ENCODE measurements around the gene PAK5. TPM values are rescaled to one million over a fixed set of nuclear protein-coding genes. Genes with fewer than 3 reads are reported as not detected.

Gene PAK5
- total and polyA plus RNA-seq, 2 donors = 0.19 to 0.75 TPM

- no peak overlapping the region for H3K4me3 ChIP-seq (ENCODE audit: low read length in 2 of 2)
- no peaks in the 10 kb centered on the region for H3K4me1 ChIP-seq (ENCODE audit: control insufficient read depth in 2 of 2, insufficient read depth in 2 of 2, low read length in 2 of 2)
- no peaks in the 10 kb centered on the region for H3K36me3 ChIP-seq (ENCODE audit: control insufficient read depth in 2 of 2, insufficient read depth in 2 of 2, low read length in 1 of 2)
- no peak overlapping the region for H3K27ac ChIP-seq (ENCODE audit: low read depth in 1 of 2, low read length in 1 of 2)
- H3K27me3 ChIP-seq (ENCODE audit: control insufficient read depth in 2 of 2, insufficient read depth in 1 of 2, low read length in 1 of 2) = no peaks in the 10 kb centered on the region
- no peak for DNase-seq (ENCODE audit: low read depth in 6 of 9, low spot score in 9 of 9)
- H3K9me3 ChIP-seq (ENCODE audit: control insufficient read depth in 2 of 2, insufficient read depth in 1 of 2, low read length in 1 of 2) = no peaks in the 10 kb centered on the region
Measured at GRCh38 chr20:9685011-9685410, 153.9 kb downstream of the PAK5 start.

- H3K27me3 ChIP-seq (ENCODE audit: control insufficient read depth in 2 of 2, insufficient read depth in 1 of 2, low read length in 1 of 2) = no peaks in the 10 kb centered on the region
- H3K36me3 ChIP-seq (ENCODE audit: control insufficient read depth in 2 of 2, insufficient read depth in 2 of 2, low read length in 1 of 2) = no peaks in the 10 kb centered on the region
- H3K27ac ChIP-seq (ENCODE audit: low read depth in 1 of 2, low read length in 1 of 2) = no peak overlapping the region
- no peak overlapping the region for H3K4me3 ChIP-seq (ENCODE audit: low read length in 2 of 2)
- no peaks in the 10 kb centered on the region for H3K9me3 ChIP-seq (ENCODE audit: control insufficient read depth in 2 of 2, insufficient read depth in 1 of 2, low read length in 1 of 2)
- H3K4me1 ChIP-seq (ENCODE audit: control insufficient read depth in 2 of 2, insufficient read depth in 2 of 2, low read length in 2 of 2) = no peaks in the 10 kb centered on the region
- no peak for DNase-seq (ENCODE audit: low read depth in 6 of 9, low spot score in 9 of 9)
- WGBS = 93% methylated on average over 3 of the region's 3 CpGs
Measured at GRCh38 chr20:9677100-9677623, 161.7 kb downstream of the PAK5 start.

GRCh38 chr20:9672981-9673380 is 165.9 kb downstream of the PAK5 start:
- Histone ChIP-seq H3K27ac (ENCODE audit: low read depth in 1 of 2, low read length in 1 of 2) (no peak overlapping the region), H3K27me3 (ENCODE audit: control insufficient read depth in 2 of 2, insufficient read depth in 1 of 2, low read length in 1 of 2) (no peaks in the 10 kb centered on the region), H3K4me3 (ENCODE audit: low read length in 2 of 2) (no peak overlapping the region), H3K4me1 (ENCODE audit: control insufficient read depth in 2 of 2, insufficient read depth in 2 of 2, low read length in 2 of 2) (no peaks in the 10 kb centered on the region), H3K36me3 (ENCODE audit: control insufficient read depth in 2 of 2, insufficient read depth in 2 of 2, low read length in 1 of 2) (no peaks in the 10 kb centered on the region), H3K9me3 (ENCODE audit: control insufficient read depth in 2 of 2, insufficient read depth in 1 of 2, low read length in 1 of 2) (no peaks in the 10 kb centered on the region)
- DNase-seq (ENCODE audit: low read depth in 6 of 9, low spot score in 9 of 9) = no peak

- H3K4me3 ChIP-seq (ENCODE audit: low read length in 2 of 2) = no peak overlapping the region
- DNase-seq (ENCODE audit: low read depth in 6 of 9, low spot score in 9 of 9) = no peak
- WGBS = 88% methylated on average over 2 of the region's 2 CpGs
- H3K36me3 ChIP-seq (ENCODE audit: control insufficient read depth in 2 of 2, insufficient read depth in 2 of 2, low read length in 1 of 2) = no peaks in the 10 kb centered on the region
- H3K9me3 ChIP-seq (ENCODE audit: control insufficient read depth in 2 of 2, insufficient read depth in 1 of 2, low read length in 1 of 2) = no peaks in the 10 kb centered on the region
- no peaks in the 10 kb centered on the region for H3K27me3 ChIP-seq (ENCODE audit: control insufficient read depth in 2 of 2, insufficient read depth in 1 of 2, low read length in 1 of 2)
- no peaks in the 10 kb centered on the region for H3K4me1 ChIP-seq (ENCODE audit: control insufficient read depth in 2 of 2, insufficient read depth in 2 of 2, low read length in 2 of 2)
- no peak overlapping the region for H3K27ac ChIP-seq (ENCODE audit: low read depth in 1 of 2, low read length in 1 of 2)
Measured at GRCh38 chr20:9672027-9672426, 166.8 kb downstream of the PAK5 start.

- WGBS = 53% methylated on average over 4 of the region's 4 CpGs
- DNase-seq (ENCODE audit: low read depth in 6 of 9, low spot score in 9 of 9) = no peak
- Histone ChIP-seq H3K4me3 (ENCODE audit: low read length in 2 of 2) (no peak overlapping the region), H3K36me3 (ENCODE audit: control insufficient read depth in 2 of 2, insufficient read depth in 2 of 2, low read length in 1 of 2) (no peaks in the 10 kb centered on the region), H3K4me1 (ENCODE audit: control insufficient read depth in 2 of 2, insufficient read depth in 2 of 2, low read length in 2 of 2) (no peaks in the 10 kb centered on the region), H3K27me3 (ENCODE audit: control insufficient read depth in 2 of 2, insufficient read depth in 1 of 2, low read length in 1 of 2) (no peaks in the 10 kb centered on the region), H3K9me3 (ENCODE audit: control insufficient read depth in 2 of 2, insufficient read depth in 1 of 2, low read length in 1 of 2) (no peaks in the 10 kb centered on the region), H3K27ac (ENCODE audit: low read depth in 1 of 2, low read length in 1 of 2) (no peak overlapping the region)
Measured at GRCh38 chr20:9668381-9668780, 170.5 kb downstream of the PAK5 start.

GRCh38 chr20:9663423-9663822 is 175.5 kb downstream of the PAK5 start:
- no peak for DNase-seq (ENCODE audit: low read depth in 6 of 9, low spot score in 9 of 9)
- H3K4me1 ChIP-seq (ENCODE audit: control insufficient read depth in 2 of 2, insufficient read depth in 2 of 2, low read length in 2 of 2) = no peaks in the 10 kb centered on the region
- no peak overlapping the region for H3K27ac ChIP-seq (ENCODE audit: low read depth in 1 of 2, low read length in 1 of 2)
- H3K9me3 ChIP-seq (ENCODE audit: control insufficient read depth in 2 of 2, insufficient read depth in 1 of 2, low read length in 1 of 2) = no peaks in the 10 kb centered on the region
- no peak overlapping the region for H3K4me3 ChIP-seq (ENCODE audit: low read length in 2 of 2)
- 90% methylated on average over 3 of the region's 3 CpGs for WGBS
- H3K36me3 ChIP-seq (ENCODE audit: control insufficient read depth in 2 of 2, insufficient read depth in 2 of 2, low read length in 1 of 2) = no peaks in the 10 kb centered on the region
- no peaks in the 10 kb centered on the region for H3K27me3 ChIP-seq (ENCODE audit: control insufficient read depth in 2 of 2, insufficient read depth in 1 of 2, low read length in 1 of 2)

GRCh38 chr20:9660236-9660868 is 178.5 kb downstream of the PAK5 start:
- DNase-seq (ENCODE audit: low read depth in 6 of 9, low spot score in 9 of 9) = peak in 7 of 9 donors; percentile 4 to 31 (median 17)
- Histone ChIP-seq H3K27me3 (ENCODE audit: control insufficient read depth in 2 of 2, insufficient read depth in 1 of 2, low read length in 1 of 2) (no peaks in the 10 kb centered on the region), H3K27ac (ENCODE audit: low read depth in 1 of 2, low read length in 1 of 2) (no peak overlapping the region), H3K4me1 (ENCODE audit: control insufficient read depth in 2 of 2, insufficient read depth in 2 of 2, low read length in 2 of 2) (no peaks in the 10 kb centered on the region), H3K36me3 (ENCODE audit: control insufficient read depth in 2 of 2, insufficient read depth in 2 of 2, low read length in 1 of 2) (no peaks in the 10 kb centered on the region), H3K9me3 (ENCODE audit: control insufficient read depth in 2 of 2, insufficient read depth in 1 of 2, low read length in 1 of 2) (no peaks in the 10 kb centered on the region), H3K4me3 (ENCODE audit: low read length in 2 of 2) (no peak overlapping the region)
- WGBS = 56% methylated on average over 8 of the region's 8 CpGs

- DNase-seq (ENCODE audit: low read depth in 6 of 9, low spot score in 9 of 9) = no peak
- Histone ChIP-seq H3K27ac (ENCODE audit: low read depth in 1 of 2, low read length in 1 of 2) (no peak overlapping the region), H3K4me3 (ENCODE audit: low read length in 2 of 2) (no peak overlapping the region), H3K27me3 (ENCODE audit: control insufficient read depth in 2 of 2, insufficient read depth in 1 of 2, low read length in 1 of 2) (no peaks in the 10 kb centered on the region), H3K4me1 (ENCODE audit: control insufficient read depth in 2 of 2, insufficient read depth in 2 of 2, low read length in 2 of 2) (no peaks in the 10 kb centered on the region), H3K9me3 (ENCODE audit: control insufficient read depth in 2 of 2, insufficient read depth in 1 of 2, low read length in 1 of 2) (no peaks in the 10 kb centered on the region), H3K36me3 (ENCODE audit: control insufficient read depth in 2 of 2, insufficient read depth in 2 of 2, low read length in 1 of 2) (no peaks in the 10 kb centered on the region)
- WGBS = 95% methylated on average over 2 of the region's 2 CpGs
Measured at GRCh38 chr20:9647741-9648140, 191.1 kb downstream of the PAK5 start.

GRCh38 chr20:9646375-9646774 is 192.5 kb downstream of the PAK5 start:
- no peak for DNase-seq (ENCODE audit: low read depth in 6 of 9, low spot score in 9 of 9)
- Histone ChIP-seq H3K4me1 (ENCODE audit: control insufficient read depth in 2 of 2, insufficient read depth in 2 of 2, low read length in 2 of 2) (no peaks in the 10 kb centered on the region), H3K36me3 (ENCODE audit: control insufficient read depth in 2 of 2, insufficient read depth in 2 of 2, low read length in 1 of 2) (no peaks in the 10 kb centered on the region), H3K27ac (ENCODE audit: low read depth in 1 of 2, low read length in 1 of 2) (no peak overlapping the region), H3K27me3 (ENCODE audit: control insufficient read depth in 2 of 2, insufficient read depth in 1 of 2, low read length in 1 of 2) (no peaks in the 10 kb centered on the region), H3K4me3 (ENCODE audit: low read length in 2 of 2) (no peak overlapping the region), H3K9me3 (ENCODE audit: control insufficient read depth in 2 of 2, insufficient read depth in 1 of 2, low read length in 1 of 2) (no peaks in the 10 kb centered on the region)
- 94% methylated on average over 3 of the region's 3 CpGs for WGBS
